HG02981 (cell line): ENCODE measurements around the gene AVPI1.

ENCODE experiments used
- ATAC-seq: cut with Tn5 transposase; IDR thresholded peaks from one replicate; pipeline ENCODE4 v1.9.1; 2021; ENCODE audit warnings: mild to moderate bottlenecking, moderate library complexity; ENCODE audit not compliant: unreplicated experiment

The AVPI1 gene

GRCh38 chr10:97686962-97687784 is at the start of gene AVPI1:
TSS of gene AVPI1 (minus strand) at chr10:97687241. CDS start at chr10:97679905, 7,336 bp downstream.
- ATAC-seq: peak; percentile 89

- peak; percentile 16 for ATAC-seq
These were observed 49.4 kb upstream of the AVPI1 start for GRCh38 chr10:97736403-97736901.

- no peak for ATAC-seq
These were observed 47.0 kb upstream of the AVPI1 start for GRCh38 chr10:97734021-97734420.

- ATAC-seq: no peak
These were observed 46.2 kb upstream of the AVPI1 start for GRCh38 chr10:97733256-97733655.

GRCh38 chr10:97732052-97732359 is 45.0 kb upstream of the AVPI1 start:
- no peak for ATAC-seq

- no peak for ATAC-seq
These were observed 44.5 kb upstream of the AVPI1 start for GRCh38 chr10:97731346-97732051.

GRCh38 chr10:97729014-97729413 is 42.0 kb upstream of the AVPI1 start:
- no peak for ATAC-seq

- no peak for ATAC-seq
These were observed 39.7 kb upstream of the AVPI1 start for GRCh38 chr10:97726636-97727178.

- no peak for ATAC-seq
These were observed 37.4 kb upstream of the AVPI1 start for GRCh38 chr10:97724341-97724941.

- no peak for ATAC-seq
These were observed 36.0 kb upstream of the AVPI1 start for GRCh38 chr10:97723001-97723400.

- no peak for ATAC-seq
These were observed 35.1 kb upstream of the AVPI1 start for GRCh38 chr10:97721871-97722780.

- ATAC-seq: no peak
These were observed 32.6 kb upstream of the AVPI1 start for GRCh38 chr10:97719602-97720001.

GRCh38 chr10:97718659-97719142 is 31.7 kb upstream of the AVPI1 start:
- ATAC-seq: no peak

GRCh38 chr10:97718178-97718577 is 31.1 kb upstream of the AVPI1 start:
- ATAC-seq: no peak

- ATAC-seq: no peak
These were observed 30.6 kb upstream of the AVPI1 start for GRCh38 chr10:97717627-97718026.

- ATAC-seq: no peak
These were observed 28.3 kb upstream of the AVPI1 start for GRCh38 chr10:97715259-97715874.

GRCh38 chr10:97714401-97715258 is 27.6 kb upstream of the AVPI1 start:
- peak; percentile 38 for ATAC-seq

- peak; percentile 74 for ATAC-seq
These were observed 26.9 kb upstream of the AVPI1 start for GRCh38 chr10:97713826-97714400.
